ENCODE data around the gene SHLD1. TPM values are rescaled to one million over a fixed set of nuclear protein-coding genes. Genes with fewer than 3 reads are reported as not detected.

The SHLD1 gene
- total RNA-seq, 1 experiment from 2014 or later, result 5.9 TPM

- no TSS peak for BruUV-seq (replicated peaks)
- peaks cover 19% of the 10 kb centered on the region for H3K4me1 ChIP-seq (replicated peaks; ENCODE audit: insufficient read depth)
- H3F3A ChIP-seq (ENCODE audit: insufficient read depth, low read depth), result peaks cover 26% of the 10 kb centered on the region
- CTCF ChIA-PET, result interaction anchor here (0.9 to 1.0 kb wide), 2 partner anchors 66 to 157 kb away, joined by 4 to 5 read pairs; no protein-coding TSS in a partner anchor
- H3K36me3 ChIP-seq (ENCODE audit: low read depth), result no peaks in the 10 kb centered on the region
- H3K9me3 ChIP-seq (ENCODE audit: insufficient read depth, low read depth), result peaks cover 7% of the 10 kb centered on the region; the same call in 1 of the 2 replicates
- DNase-seq, result peak; percentile 47 to 92
- no peak overlapping the region for H2AFZ ChIP-seq
- TF ChIP-seq EZH2 (IDR thresholded peaks at IDR 0.05; ENCODE audit: low read depth) (no peak), CTCF (conservative IDR thresholded peaks at IDR 0.05) (no peak)
- H3K4me3 ChIP-seq, result no peak overlapping the region
- H4K20me1 ChIP-seq (ENCODE audit: insufficient read depth), result no peaks in the 10 kb centered on the region
- intact Hi-C loops (cut with micrococcal nuclease; ENCODE audit: unreplicated experiment), result loop anchor here (1.0 to 5.0 kb wide), 4 partner anchors 40 to 73 kb away; no protein-coding TSS in a partner anchor
- H3K4me2 ChIP-seq, result peak overlapping the region; percentile 39
- H3K27me3 ChIP-seq (ENCODE audit: insufficient read depth, low read depth), result no peaks in the 10 kb centered on the region
- POLR2A ChIA-PET (ENCODE audit: unreplicated experiment), result interaction anchor here (0.5 to 1.0 kb wide), 3 partner anchors 18 to 62 kb away, joined by 3 to 9 read pairs (median 5); no protein-coding TSS in a partner anchor
- no peak overlapping the region for H3K27ac ChIP-seq
- H3K9me2 ChIP-seq (ENCODE audit: insufficient read depth), result no peaks in the 10 kb centered on the region
- no peaks in the 10 kb centered on the region for H3K79me2 ChIP-seq (ENCODE audit: low read depth)
Observed at GRCh38 chr20:5714261-5715041, 35.8 kb upstream of the SHLD1 start.

GRCh38 chr20:5715071-5715841 lies 34.9 kb upstream of the SHLD1 start:
- Histone ChIP-seq H3K79me2 (ENCODE audit: low read depth) (no peaks in the 10 kb centered on the region), H3K4me1 (replicated peaks; ENCODE audit: insufficient read depth) (peaks cover 27% of the 10 kb centered on the region), H3K9me3 (ENCODE audit: insufficient read depth, low read depth) (peaks cover 7% of the 10 kb centered on the region; the same call in 1 of the 2 replicates), H3K27ac (no peak overlapping the region), H3K36me3 (ENCODE audit: low read depth) (no peaks in the 10 kb centered on the region), H3K27me3 (ENCODE audit: insufficient read depth, low read depth) (no peaks in the 10 kb centered on the region), H3K4me3 (no peak overlapping the region), H4K20me1 (ENCODE audit: insufficient read depth) (no peaks in the 10 kb centered on the region), H3F3A (ENCODE audit: insufficient read depth, low read depth) (peaks cover 27% of the 10 kb centered on the region), H3K9me2 (ENCODE audit: insufficient read depth) (no peaks in the 10 kb centered on the region), H3K4me2 (peak overlapping the region; percentile 39), H2AFZ (no peak overlapping the region)
- ChIA-PET POLR2A (ENCODE audit: unreplicated experiment) (interaction anchor here (1.0 kb wide), 1 partner anchor 61 kb away, joined by 9 read pairs; no protein-coding TSS in a partner anchor), CTCF (interaction anchor here (0.9 to 1.0 kb wide), 2 partner anchors 67 to 158 kb away, joined by 4 to 5 read pairs; no protein-coding TSS in a partner anchor)
- TF ChIP-seq CTCF (conservative IDR thresholded peaks at IDR 0.05) (no peak), EZH2 (IDR thresholded peaks at IDR 0.05; ENCODE audit: low read depth) (no peak)
- no TSS peak for BruUV-seq (replicated peaks)
- DNase-seq, result peak; percentile 39 to 56
- intact Hi-C loops (cut with micrococcal nuclease; ENCODE audit: unreplicated experiment), result loop anchor here (2.0 to 5.0 kb wide), 3 partner anchors 40 to 72 kb away; no protein-coding TSS in a partner anchor

GRCh38 chr20:5716953-5717352 lies 33.2 kb upstream of the SHLD1 start:
- no peaks in the 10 kb centered on the region for H3K79me2 ChIP-seq (ENCODE audit: low read depth)
- peaks cover 7% of the 10 kb centered on the region; the same call in 1 of the 2 replicates for H3K9me3 ChIP-seq (ENCODE audit: insufficient read depth, low read depth)
- no peaks in the 10 kb centered on the region for H3K27me3 ChIP-seq (ENCODE audit: insufficient read depth, low read depth)
- DNase-seq, result no peak
- no peak overlapping the region for H3K4me2 ChIP-seq
- no peaks in the 10 kb centered on the region for H4K20me1 ChIP-seq (ENCODE audit: insufficient read depth)
- no peaks in the 10 kb centered on the region for H3K9me2 ChIP-seq (ENCODE audit: insufficient read depth)
- peaks cover 35% of the 10 kb centered on the region for H3F3A ChIP-seq (ENCODE audit: insufficient read depth, low read depth)
- no peak overlapping the region for H3K27ac ChIP-seq
- no peak overlapping the region for H3K4me3 ChIP-seq
- H3K4me1 ChIP-seq (replicated peaks; ENCODE audit: insufficient read depth), result peaks cover 29% of the 10 kb centered on the region
- H3K36me3 ChIP-seq (ENCODE audit: low read depth), result no peaks in the 10 kb centered on the region
- intact Hi-C loops (cut with micrococcal nuclease; ENCODE audit: unreplicated experiment), result loop anchor here (5.0 kb wide), 1 partner anchor 70 kb away; no protein-coding TSS in a partner anchor
- TF ChIP-seq EZH2 (IDR thresholded peaks at IDR 0.05; ENCODE audit: low read depth), result no peak
- CTCF ChIA-PET, result no interaction called here
- BruUV-seq (replicated peaks), result no TSS peak
- H2AFZ ChIP-seq, result no peak overlapping the region
- POLR2A ChIA-PET (ENCODE audit: unreplicated experiment), result interaction anchor here (0.7 kb wide), 1 partner anchor 17 kb away, joined by 6 read pairs; no protein-coding TSS in a partner anchor

Measured in PC-9 (cell line).